Liver (tissue), 3 donors: ENCODE data around the gene CCDC81.

Source experiments
- CTCF ChIP-seq: fragments of 150-350 bp; IDR thresholded peaks from 2 replicates; pipeline ENCODE4 v1.5.1; 2017; ENCODE audit warnings: improper control_type of control experiment, low read depth, low read length; ENCODE audit not compliant: missing input control
- FOXA1 ChIP-seq: IDR thresholded peaks from 2 replicates; pipeline ENCODE4 v1.6.1; 2016; ENCODE audit warnings: antibody characterized with exemption
- FOXA2 ChIP-seq: IDR thresholded peaks from 2 replicates; pipeline ENCODE4 v1.6.1; 2016; ENCODE audit warnings: antibody characterized with exemption
- JUND ChIP-seq, 2 donors: IDR thresholded peaks; 2 replicates each; pipeline ENCODE4 v1.6.1; 2016; ENCODE audit warnings: antibody characterized with exemption in 2 of 2
- MAX ChIP-seq: IDR thresholded peaks from 2 replicates; pipeline ENCODE4 v1.6.1; 2016; ENCODE audit warnings: antibody characterized with exemption
- RAD21 ChIP-seq, 2 donors: IDR thresholded peaks; 2 replicates each; pipeline ENCODE4 v1.6.1; 2016; ENCODE audit warnings: antibody characterized with exemption in 2 of 2, mild to moderate bottlenecking in 2 of 2
- REST ChIP-seq: IDR thresholded peaks from 2 replicates; pipeline ENCODE4 v1.6.1; 2016; ENCODE audit warnings: antibody characterized with exemption, mild to moderate bottlenecking
- SP1 ChIP-seq: IDR thresholded peaks from 2 replicates; pipeline ENCODE4 v1.6.1; 2018; ENCODE audit warnings: antibody characterized with exemption, mild to moderate bottlenecking
- TAF1 ChIP-seq: conservative IDR thresholded peaks from 2 replicates; pipeline ENCODE4 v1.6.1; 2016; ENCODE audit warnings: antibody characterized with exemption, mild to moderate bottlenecking
- YY1 ChIP-seq: IDR thresholded peaks from 2 replicates; pipeline ENCODE4 v1.6.1; 2016; ENCODE audit warnings: antibody characterized with exemption, mild to moderate bottlenecking
- ZBTB33 ChIP-seq: IDR thresholded peaks from 2 replicates; pipeline ENCODE4 v1.6.1; 2016; ENCODE audit warnings: antibody characterized with exemption
- donor health status: healthy.
- donor health status: healthy.

- TF ChIP-seq CTCF (no peak), SP1 (no peak), FOXA2 (no peak), TAF1 (no peak), RAD21 (IDR thresholded peaks at IDR 0.05) (no peak), REST (no peak), FOXA1 (no peak), ZBTB33 (no peak), JUND (IDR thresholded peaks at IDR 0.05) (no peak), YY1 (no peak), MAX (no peak)
Measured at GRCh38 chr11:86372586-86372985, 2.1 kb upstream of the CCDC81 start.
